Activated naive CD8-positive, alpha-beta T cell treated with anti-CD3 and anti-CD28 coated beads, Interleukin-2, amount 50 U/mL, for 16 hours (primary cell): Measurements from ENCODE around the gene SYT1.

Experiments used
- DNase-seq: peaks from one replicate; pipeline ENCODE4 v3.0.0-alpha.2; 2020; ENCODE audit warnings: low read depth, low spot score

Gene SYT1

GRCh38 chr12:79344855-79345847, 480.6 kb downstream of the SYT1 start:
- no peak for DNase-seq

- no peak for DNase-seq
Measured at GRCh38 chr12:79347866-79348265, 483.3 kb downstream of the SYT1 start.

- no peak for DNase-seq
Measured at GRCh38 chr12:79351251-79351650, 486.7 kb downstream of the SYT1 start.

GRCh38 chr12:79356216-79356615, 491.6 kb downstream of the SYT1 start:
- DNase-seq, result no peak

GRCh38 chr12:79357048-79357447, 492.5 kb downstream of the SYT1 start:
- DNase-seq, result no peak

GRCh38 chr12:79358716-79359300, 494.2 kb downstream of the SYT1 start:
- DNase-seq, result no peak

- no peak for DNase-seq
Measured at GRCh38 chr12:79360286-79360685, 495.7 kb downstream of the SYT1 start.

GRCh38 chr12:79360936-79361335, 496.4 kb downstream of the SYT1 start:
- no peak for DNase-seq

- no peak for DNase-seq
Measured at GRCh38 chr12:79364197-79364596, 499.6 kb downstream of the SYT1 start.

GRCh38 chr12:79366374-79366773, 501.8 kb downstream of the SYT1 start:
- DNase-seq, result no peak

- DNase-seq, result no peak
Measured at GRCh38 chr12:79367032-79367589, 502.5 kb downstream of the SYT1 start.

GRCh38 chr12:79370021-79370420, 505.4 kb downstream of the SYT1 start:
- DNase-seq, result no peak

GRCh38 chr12:79371226-79371625, 506.7 kb downstream of the SYT1 start:
- DNase-seq, result no peak

GRCh38 chr12:79373896-79374499, 509.4 kb downstream of the SYT1 start:
- no peak for DNase-seq

GRCh38 chr12:79374545-79374944, 510.0 kb downstream of the SYT1 start:
- DNase-seq, result no peak

GRCh38 chr12:79375050-79375449, 510.5 kb downstream of the SYT1 start:
- no peak for DNase-seq

GRCh38 chr12:79378496-79378895, 513.9 kb downstream of the SYT1 start:
- DNase-seq, result no peak

GRCh38 chr12:79380402-79380801, 515.8 kb downstream of the SYT1 start:
- no peak for DNase-seq

- no peak for DNase-seq
Measured at GRCh38 chr12:79381248-79382208, 517.0 kb downstream of the SYT1 start.

GRCh38 chr12:79384551-79384950, 520.0 kb downstream of the SYT1 start:
- DNase-seq, result no peak

- no peak for DNase-seq
Measured at GRCh38 chr12:79388011-79388410, 523.4 kb downstream of the SYT1 start.
